HUES6 (cell line): ENCODE measurements around the gene PADI2.
A peak's percentile ranks its signal among the peaks of the same experiment; 100 is the strongest.

Experiments
- H3K27ac ChIP-seq: 2 replicates; pipeline ENCODE4 v1.7.0; 2013; ENCODE audit warnings: low read depth, mild to moderate bottlenecking, low read length, inconsistent platforms
- H3K27me3 ChIP-seq: 2 replicates; pipeline ENCODE4 v1.6.1; 2013; ENCODE audit warnings: low read length; ENCODE audit not compliant: control insufficient read depth, insufficient read depth
- H3K36me3 ChIP-seq: 2 replicates; pipeline ENCODE4 v1.6.1; 2013; ENCODE audit warnings: low read length; ENCODE audit not compliant: control insufficient read depth, insufficient read depth
- H3K4me1 ChIP-seq: 2 replicates; pipeline ENCODE4 v1.6.1; 2013; ENCODE audit warnings: low read length; ENCODE audit not compliant: control insufficient read depth, insufficient read depth
- H3K4me3 ChIP-seq: 2 replicates; pipeline ENCODE4 v1.5.1; 2013; ENCODE audit warnings: low read depth, low read length
- H3K9ac ChIP-seq: one replicate; pipeline ENCODE4 v1.6.1; 2013; ENCODE audit warnings: mild to moderate bottlenecking, low read length
- H3K9me3 ChIP-seq: 2 replicates; pipeline ENCODE4 v1.6.1; 2013; ENCODE audit warnings: low read depth, low read length; ENCODE audit not compliant: control insufficient read depth, insufficient read depth

Gene PADI2

DNA sequence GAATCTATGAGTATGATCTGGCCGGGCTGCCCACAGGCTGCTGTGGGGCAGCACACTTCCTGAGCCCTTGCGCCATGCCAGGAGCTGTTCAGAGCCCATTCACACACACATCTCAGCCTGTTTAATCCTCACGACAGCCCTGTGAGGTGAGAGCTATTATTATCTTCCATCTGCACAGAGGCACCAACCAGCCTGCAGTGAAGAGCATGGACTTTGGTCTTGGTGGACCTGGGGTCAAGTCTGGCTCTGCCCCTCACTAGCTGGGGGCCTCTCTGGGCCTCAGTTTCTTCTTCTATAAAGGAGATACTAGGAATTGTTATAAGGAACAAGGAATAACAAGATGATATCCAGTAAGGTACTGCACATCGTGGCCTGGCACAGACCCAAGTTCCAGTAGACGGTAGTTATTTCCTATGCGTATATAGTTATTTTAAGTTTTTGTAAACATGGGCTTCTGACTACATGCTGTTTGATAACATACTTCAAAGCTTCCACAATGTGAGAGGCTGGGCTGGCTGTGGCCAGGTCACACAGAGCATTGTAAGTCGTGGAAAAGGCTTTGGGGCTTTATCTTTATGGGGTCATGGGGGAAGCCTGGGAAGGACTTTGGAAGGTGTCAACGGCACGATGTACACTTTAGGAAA lies 3.4 kb upstream of the PADI2 start:
- H3K36me3 ChIP-seq, result no peaks in the 10 kb centered on the region
- H3K9me3 ChIP-seq, result no peaks in the 10 kb centered on the region
- H3K9ac ChIP-seq, result no peak overlapping the region
- no peak overlapping the region for H3K4me3 ChIP-seq
- peaks cover 22% of the 10 kb centered on the region for H3K4me1 ChIP-seq
- peaks cover 25% of the 10 kb centered on the region for H3K27me3 ChIP-seq
- no peak overlapping the region for H3K27ac ChIP-seq

DNA sequence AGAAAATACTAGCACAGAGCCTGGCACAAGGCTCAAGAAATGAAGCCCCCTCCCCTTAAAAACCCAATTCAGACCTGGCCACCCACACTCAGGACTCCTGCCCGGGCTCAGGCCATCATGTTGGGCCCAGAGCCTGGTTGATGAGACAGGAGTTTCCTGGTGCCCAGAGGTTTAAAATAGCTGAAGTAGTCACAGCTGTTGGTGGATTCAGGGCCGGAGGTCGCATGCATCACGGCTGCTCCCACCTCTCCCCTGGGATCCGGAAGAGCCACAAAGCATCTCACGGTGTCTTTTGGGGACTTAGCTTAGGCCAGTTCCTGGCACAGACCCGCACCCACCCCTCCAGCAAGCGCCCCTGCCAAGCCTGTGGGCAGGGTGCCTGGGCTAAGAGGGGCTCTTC lies 2.6 kb upstream of the PADI2 start:
- Histone ChIP-seq H3K36me3 (no peaks in the 10 kb centered on the region), H3K27me3 (peaks cover 33% of the 10 kb centered on the region), H3K9me3 (no peaks in the 10 kb centered on the region), H3K4me1 (peaks cover 22% of the 10 kb centered on the region), H3K4me3 (no peak overlapping the region), H3K9ac (no peak overlapping the region), H3K27ac (no peak overlapping the region)

DNA sequence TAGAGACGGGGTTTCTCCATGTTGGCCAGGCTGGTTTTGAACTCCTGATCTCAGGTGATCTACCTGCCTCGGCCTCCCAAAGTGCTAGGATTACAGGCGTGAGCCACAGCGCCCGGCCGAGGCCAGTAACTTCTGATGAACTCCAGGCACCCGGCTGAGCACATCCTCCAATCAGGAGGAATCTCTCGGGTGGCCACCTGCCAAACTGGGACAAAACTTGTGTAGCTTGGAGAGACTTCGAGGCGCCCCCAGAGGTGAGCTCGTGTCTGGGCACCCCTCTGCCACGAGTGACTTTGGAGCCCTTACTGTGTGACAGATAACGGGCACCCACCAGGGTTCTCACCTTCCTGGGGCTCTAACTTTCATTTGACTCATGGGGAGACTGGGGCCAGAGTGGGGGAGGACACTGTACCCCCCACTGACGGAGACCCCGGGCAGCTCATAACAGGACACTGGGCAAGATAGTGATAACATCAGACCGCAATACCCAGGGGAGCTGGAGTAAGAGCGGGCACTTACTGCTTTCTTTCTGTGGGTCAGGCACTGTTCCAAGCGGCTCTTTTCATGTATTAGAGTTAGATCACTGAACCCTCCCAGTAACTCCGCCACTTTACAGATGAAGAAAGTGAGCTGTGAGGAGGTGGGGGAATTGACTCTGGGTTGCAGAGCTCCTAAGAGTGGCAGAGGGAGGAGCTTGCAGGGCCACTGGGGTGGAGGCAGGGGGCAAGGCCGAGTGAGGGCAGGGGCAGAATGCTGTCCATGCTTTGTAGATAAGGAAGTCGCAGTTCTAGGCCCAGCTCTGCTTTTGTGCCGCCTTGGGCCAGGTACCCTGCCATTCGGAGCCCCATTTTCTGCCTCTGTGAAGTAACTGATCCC lies 1.9 kb upstream of the PADI2 start:
- Histone ChIP-seq H3K4me3 (no peak overlapping the region), H3K27ac (no peak overlapping the region), H3K4me1 (peaks cover 20% of the 10 kb centered on the region), H3K27me3 (peaks cover 40% of the 10 kb centered on the region), H3K36me3 (no peaks in the 10 kb centered on the region), H3K9ac (no peak overlapping the region), H3K9me3 (no peaks in the 10 kb centered on the region)

DNA sequence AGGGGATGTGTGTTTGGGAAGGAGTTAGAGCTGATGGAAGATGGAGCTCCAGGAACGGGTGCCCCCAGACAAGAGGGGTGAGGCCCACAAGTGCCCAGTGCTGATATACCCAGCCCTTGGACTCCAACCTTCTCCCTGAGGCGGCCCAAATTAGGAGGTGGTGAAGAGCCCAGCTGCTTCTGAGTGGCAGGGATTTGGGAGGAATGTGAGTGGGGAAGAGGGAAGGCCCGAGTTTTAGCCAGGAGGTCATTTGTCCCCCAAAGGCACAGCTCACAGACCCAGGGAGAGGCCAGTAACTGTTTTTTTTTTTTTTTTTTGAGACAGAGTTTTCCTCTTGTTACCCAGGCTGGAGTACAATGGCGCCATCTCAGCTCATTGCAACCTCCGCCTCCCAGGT lies 1.2 kb upstream of the PADI2 start:
- peaks cover 16% of the 10 kb centered on the region for H3K4me1 ChIP-seq
- H3K9me3 ChIP-seq, result no peaks in the 10 kb centered on the region
- no peak overlapping the region for H3K9ac ChIP-seq
- H3K27ac ChIP-seq, result no peak overlapping the region
- H3K4me3 ChIP-seq, result no peak overlapping the region
- H3K27me3 ChIP-seq, result peaks cover 47% of the 10 kb centered on the region
- no peaks in the 10 kb centered on the region for H3K36me3 ChIP-seq

DNA sequence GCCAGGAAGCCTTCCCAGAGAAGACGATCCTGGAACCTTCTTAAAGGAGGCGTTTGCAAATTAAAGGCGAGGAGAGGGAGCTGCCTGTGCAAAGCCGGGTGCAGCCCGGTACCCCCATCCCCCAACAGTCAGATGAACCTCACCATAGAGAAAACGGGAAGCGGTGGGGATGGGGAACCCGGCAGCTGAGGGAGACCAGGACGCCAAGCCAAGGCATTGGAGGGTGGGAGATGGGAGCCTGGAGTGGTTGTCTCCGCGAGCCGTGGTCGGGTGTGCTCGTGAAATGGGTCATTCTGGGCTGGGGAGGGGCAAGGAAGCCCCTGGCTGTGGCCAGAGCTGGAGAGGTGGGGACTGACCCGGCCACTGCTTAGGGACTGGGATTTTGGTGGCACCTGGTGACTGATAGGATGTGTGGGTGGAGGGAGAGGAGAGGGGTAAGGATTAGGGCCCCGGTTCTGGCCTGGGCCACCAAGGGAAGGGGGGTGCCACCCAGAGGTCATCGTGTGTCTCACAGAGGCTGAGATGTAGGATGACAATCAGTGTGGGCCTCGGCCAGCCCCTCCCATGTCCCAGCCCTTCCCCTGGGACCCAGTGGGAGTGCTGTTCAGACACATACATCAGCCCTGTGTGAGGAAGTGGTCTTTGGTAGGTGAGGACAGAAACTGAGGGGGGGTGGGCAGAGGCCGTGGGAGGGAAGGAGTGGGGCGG lies 676 bp upstream of the PADI2 start:
- Histone ChIP-seq H3K9me3 (no peaks in the 10 kb centered on the region), H3K36me3 (no peaks in the 10 kb centered on the region), H3K4me3 (peak overlapping the region; percentile 83), H3K27ac (no peak overlapping the region), H3K4me1 (peaks cover 16% of the 10 kb centered on the region), H3K27me3 (peaks cover 53% of the 10 kb centered on the region), H3K9ac (no peak overlapping the region)

GRCh38 chr1:17118706-17119075 lies 560 bp downstream of the PADI2 start:
- Histone ChIP-seq H3K9me3 (no peaks in the 10 kb centered on the region), H3K27ac (no peak overlapping the region), H3K9ac (no peak overlapping the region), H3K36me3 (no peaks in the 10 kb centered on the region), H3K27me3 (peaks cover 57% of the 10 kb centered on the region), H3K4me3 (peak overlapping the region; percentile 83), H3K4me1 (peaks cover 16% of the 10 kb centered on the region)

DNA sequence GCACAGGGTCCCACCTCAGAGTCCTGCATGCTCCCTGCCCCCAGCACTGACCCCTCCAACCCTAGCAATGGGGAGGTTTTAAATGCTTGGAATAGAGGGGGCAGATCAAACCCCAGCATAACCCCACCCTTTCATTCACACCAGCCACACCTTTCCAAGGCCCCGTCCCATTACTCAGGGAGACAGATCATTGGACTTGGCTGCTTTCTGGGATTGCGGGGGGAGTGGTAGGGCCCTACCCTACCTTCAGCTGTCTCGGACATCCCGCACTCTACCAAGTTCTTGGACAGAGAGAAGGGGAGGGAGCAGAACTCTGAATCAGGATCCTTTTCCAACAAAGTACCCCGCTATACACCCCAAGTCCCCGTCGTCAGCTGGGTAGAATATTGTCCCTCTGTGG lies 983 bp downstream of the PADI2 start:
- Histone ChIP-seq H3K4me1 (peaks cover 16% of the 10 kb centered on the region), H3K4me3 (peak overlapping the region; percentile 83), H3K9ac (no peak overlapping the region), H3K27me3 (peaks cover 57% of the 10 kb centered on the region), H3K36me3 (no peaks in the 10 kb centered on the region), H3K9me3 (no peaks in the 10 kb centered on the region), H3K27ac (no peak overlapping the region)

GRCh38 chr1:17117451-17118265 lies 1.6 kb downstream of the PADI2 start:
- no peak overlapping the region for H3K4me3 ChIP-seq
- H3K27me3 ChIP-seq, result peaks cover 57% of the 10 kb centered on the region
- no peak overlapping the region for H3K9ac ChIP-seq
- no peaks in the 10 kb centered on the region for H3K36me3 ChIP-seq
- no peaks in the 10 kb centered on the region for H3K9me3 ChIP-seq
- H3K27ac ChIP-seq, result no peak overlapping the region
- H3K4me1 ChIP-seq, result peaks cover 16% of the 10 kb centered on the region

GRCh38 chr1:17116643-17117042 lies 2.6 kb downstream of the PADI2 start:
- Histone ChIP-seq H3K4me3 (no peak overlapping the region), H3K4me1 (peaks cover 13% of the 10 kb centered on the region), H3K27ac (no peak overlapping the region), H3K9me3 (no peaks in the 10 kb centered on the region), H3K9ac (no peak overlapping the region), H3K36me3 (no peaks in the 10 kb centered on the region), H3K27me3 (peaks cover 57% of the 10 kb centered on the region)

DNA sequence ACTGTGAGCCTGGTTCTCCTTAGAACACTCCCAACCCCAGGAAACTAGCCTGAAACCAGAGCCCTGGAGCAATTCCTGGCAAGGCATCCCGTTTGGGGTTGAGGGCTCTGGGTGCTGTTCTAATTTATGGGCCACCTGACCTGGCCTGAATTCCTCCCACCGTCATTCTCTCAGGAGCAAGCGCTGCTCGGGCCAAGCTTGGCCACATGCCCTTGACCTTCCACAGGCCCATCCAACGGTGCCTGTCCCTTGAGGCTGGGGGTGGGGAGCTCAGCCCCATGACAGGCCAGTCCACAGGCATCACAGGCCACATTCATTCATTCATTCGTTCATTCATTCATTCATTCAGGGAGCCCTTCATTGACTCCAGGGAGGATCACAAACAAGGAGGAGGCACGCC lies 5.3 kb downstream of the PADI2 start:
- Histone ChIP-seq H3K4me3 (no peak overlapping the region), H3K36me3 (no peaks in the 10 kb centered on the region), H3K27ac (no peak overlapping the region), H3K9ac (no peak overlapping the region), H3K9me3 (no peaks in the 10 kb centered on the region), H3K27me3 (peaks cover 45% of the 10 kb centered on the region), H3K4me1 (peaks cover 4% of the 10 kb centered on the region)
